ENCODE data around the gene NANOS3.

The NANOS3 gene

DNA sequence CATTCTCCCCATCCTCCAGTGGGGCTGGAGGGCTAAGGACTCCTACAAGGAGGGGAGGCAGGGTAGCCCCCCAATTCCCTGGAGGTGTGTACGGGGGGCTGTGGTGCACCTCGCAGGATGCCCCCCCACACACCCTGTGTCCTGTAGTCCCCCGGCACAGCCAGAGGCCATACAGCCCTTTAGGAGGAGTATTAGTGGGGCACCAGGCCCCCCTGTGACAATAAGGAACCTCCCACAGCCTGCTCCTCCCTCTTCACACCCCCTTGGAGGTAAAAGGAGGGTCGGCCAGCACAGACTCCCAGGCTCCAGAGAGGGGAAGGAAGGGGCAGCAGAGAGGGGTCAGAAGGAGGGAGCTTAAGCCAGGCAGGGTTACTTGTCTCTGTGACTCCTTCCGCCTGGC, at the start of gene NANOS3:
Gene NANOS3, plus strand, starts transcription at position 301 of the 400 bp plus-strand sequence. CDS start 115 bp downstream, outside the sequence.
- no peak for DNase-seq (ENCODE audit: low read depth in 1 of 2, low spot score in 1 of 2)

- no peak for DNase-seq (ENCODE audit: low read depth in 1 of 2, low spot score in 1 of 2)
Measured at GRCh38 chr19:13827656-13828055, 49.3 kb upstream of the NANOS3 start.

DNA sequence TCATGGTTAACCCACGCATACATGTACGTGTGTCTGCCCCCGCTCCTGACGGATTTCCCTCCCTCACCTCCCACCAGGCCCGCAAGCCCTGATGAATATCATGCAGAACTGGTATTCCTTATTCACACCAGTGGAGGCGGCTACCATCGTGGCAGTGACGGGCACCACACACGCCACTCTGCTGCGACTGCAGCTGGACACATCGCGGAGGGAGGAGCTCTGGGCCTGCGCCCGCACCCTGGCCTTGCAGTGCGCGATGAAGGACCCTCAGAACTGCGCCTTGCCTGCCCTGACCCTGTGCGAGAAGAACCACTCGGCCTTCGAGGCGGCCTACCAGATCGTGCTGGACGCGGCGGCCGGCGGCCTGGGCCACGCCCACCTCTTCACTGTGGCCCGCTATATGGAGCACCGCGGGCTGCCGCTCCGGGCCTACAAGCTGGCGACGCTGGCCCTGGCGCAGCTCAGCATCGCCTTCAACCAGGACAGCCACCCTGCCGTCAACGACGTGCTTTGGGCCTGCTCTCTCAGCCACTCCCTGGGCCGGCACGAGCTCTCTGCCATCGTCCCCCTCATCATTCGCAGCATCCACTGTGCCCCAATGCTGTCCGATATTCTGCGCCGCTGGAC, 46.7 kb upstream of the NANOS3 start:
- DNase-seq (ENCODE audit: low read depth in 1 of 2, low spot score in 1 of 2) = no peak

DNA sequence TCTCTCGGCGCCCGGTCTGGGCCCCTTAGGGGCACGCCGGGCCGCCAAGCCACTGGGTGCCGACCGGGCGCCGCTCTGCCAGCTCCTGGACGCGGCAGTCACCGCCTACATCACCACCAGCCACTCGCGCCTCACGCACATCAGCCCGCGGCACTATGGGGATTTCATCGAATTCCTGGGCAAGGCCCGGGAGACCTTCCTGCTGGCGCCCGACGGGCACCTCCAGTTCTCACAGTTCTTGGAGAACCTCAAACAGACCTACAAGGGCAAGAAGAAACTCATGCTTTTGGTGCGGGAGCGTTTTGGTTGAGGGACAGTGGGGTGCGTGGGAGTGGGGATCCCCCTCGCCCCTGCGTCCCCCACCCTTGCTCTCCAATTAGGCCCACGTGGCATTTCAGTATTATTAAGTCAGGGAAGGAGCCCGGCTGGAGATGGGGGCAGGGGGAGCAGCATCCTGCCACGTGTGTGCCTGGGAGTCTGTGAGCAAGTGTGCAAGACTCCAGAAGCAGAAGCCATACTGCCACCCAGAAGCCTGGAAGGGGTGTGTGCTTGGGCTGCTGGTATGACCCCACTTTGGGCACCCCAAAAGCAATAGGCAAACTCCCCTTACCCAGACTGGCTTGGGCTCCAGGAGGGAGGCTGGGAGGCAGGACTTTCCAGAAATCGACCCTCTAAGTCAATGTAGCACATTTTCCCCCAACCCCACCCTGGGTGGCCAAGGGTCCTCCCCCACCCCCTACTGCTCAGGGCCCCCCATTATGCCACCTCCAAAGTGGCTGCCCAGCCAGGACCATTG, 46.0 kb upstream of the NANOS3 start:
- DNase-seq (ENCODE audit: low read depth in 1 of 2, low spot score in 1 of 2) = no peak

GRCh38 chr19:13831537-13832467, 45.1 kb upstream of the NANOS3 start:
- DNase-seq (ENCODE audit: low read depth in 1 of 2, low spot score in 1 of 2) = no peak

DNA sequence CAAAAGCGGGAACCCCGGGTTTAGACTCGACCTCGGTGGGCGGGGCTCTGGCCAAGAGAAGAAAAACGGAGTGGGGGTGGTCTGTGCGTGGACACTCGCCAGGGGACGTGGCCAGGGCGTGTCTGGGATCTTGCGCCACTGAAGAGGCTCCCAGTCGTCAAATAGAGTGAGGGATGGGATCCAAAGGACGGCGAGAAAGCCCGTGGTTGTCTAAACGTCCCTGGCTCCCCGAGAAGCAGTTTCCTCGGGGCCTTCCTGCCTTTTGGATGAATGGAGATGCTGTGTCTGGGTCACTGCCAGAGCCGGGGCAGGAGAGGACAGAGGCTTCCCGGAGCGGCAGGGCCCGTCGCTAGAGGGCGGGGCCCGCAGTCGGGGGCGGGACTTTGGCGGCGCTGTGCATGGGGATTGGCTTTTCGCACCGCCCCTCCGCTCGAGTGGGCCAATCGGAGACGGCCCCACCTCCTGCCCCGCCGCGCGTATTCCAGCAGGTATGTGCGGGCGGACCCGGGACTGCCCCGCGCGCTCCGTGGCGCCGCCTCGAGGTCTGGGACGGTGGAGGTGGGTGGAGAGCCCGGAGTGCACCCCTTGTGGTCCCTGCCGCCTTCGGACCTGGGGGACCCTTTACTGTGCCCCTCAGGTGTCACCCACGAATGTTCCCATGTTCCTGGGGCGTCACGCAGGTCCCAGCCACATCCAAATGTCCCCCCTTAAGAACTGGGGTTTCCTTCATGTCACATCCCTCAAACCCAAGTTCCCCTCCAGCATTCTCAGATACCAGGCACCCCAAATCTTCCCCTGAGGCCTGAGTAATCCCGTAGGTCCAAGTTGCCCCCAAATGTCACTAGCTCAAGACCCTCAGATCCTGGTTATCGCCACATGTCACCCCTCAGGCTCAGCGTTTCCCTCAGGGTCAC, 43.3 kb upstream of the NANOS3 start:
- DNase-seq (ENCODE audit: low read depth in 1 of 2, low spot score in 1 of 2) = peak; percentile 81 to 88

- DNase-seq (ENCODE audit: low read depth in 1 of 2, low spot score in 1 of 2) = no peak
Measured at GRCh38 chr19:13834244-13835069, 42.5 kb upstream of the NANOS3 start.

DNA sequence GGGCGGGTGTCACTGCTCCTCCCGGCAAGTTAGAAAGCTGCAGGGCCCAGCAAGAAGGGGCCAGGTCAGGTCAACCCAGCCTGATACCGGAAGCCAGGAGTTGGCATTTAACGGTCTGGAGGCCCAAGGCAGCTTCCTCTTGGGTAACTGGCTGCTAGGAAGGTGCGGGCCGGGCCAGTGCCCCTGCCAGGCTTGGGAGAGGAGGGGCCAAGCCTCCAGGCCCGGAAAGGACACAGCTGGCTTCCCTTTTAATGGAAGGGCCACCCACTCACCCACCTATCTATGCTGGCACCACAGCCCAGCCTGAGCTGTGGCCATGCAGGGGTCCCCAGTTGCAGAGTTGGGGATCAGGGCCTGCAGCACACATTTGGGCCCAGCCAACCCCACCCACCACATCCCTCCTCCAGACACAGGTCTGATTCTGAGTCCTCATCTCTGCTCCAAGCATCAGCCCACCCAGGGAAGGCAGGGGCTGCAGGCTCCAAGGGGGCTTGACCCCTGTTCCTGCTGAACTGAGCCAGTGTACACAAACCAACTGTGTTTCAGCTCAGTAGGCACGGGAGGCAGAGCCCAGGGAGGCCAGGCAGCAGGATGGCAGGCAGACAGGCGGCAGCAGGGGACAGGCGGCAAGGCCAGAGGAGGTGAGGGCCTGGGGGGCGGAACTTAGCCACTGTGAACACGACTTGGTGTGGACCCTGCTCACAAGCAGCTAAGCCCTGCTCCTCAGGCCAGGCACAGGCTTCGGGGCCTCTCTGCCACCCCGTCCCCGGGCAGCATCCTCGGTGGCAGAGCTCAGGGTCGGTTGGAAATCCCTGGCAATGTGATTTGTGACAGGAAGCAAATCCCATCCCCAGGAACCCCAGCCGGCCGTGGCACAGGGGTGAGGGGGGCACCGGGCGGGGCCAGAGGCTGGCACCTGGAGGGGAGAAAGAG, 40.9 kb upstream of the NANOS3 start:
- no peak for DNase-seq (ENCODE audit: low read depth in 1 of 2, low spot score in 1 of 2)

- no peak for DNase-seq (ENCODE audit: low read depth in 1 of 2, low spot score in 1 of 2)
Measured at GRCh38 chr19:13838435-13839129, 38.4 kb upstream of the NANOS3 start.

GRCh38 chr19:13839130-13839937, 37.6 kb upstream of the NANOS3 start:
- DNase-seq (ENCODE audit: low read depth in 1 of 2, low spot score in 1 of 2) = peak in 1 of 2 donors; percentile 78

DNA sequence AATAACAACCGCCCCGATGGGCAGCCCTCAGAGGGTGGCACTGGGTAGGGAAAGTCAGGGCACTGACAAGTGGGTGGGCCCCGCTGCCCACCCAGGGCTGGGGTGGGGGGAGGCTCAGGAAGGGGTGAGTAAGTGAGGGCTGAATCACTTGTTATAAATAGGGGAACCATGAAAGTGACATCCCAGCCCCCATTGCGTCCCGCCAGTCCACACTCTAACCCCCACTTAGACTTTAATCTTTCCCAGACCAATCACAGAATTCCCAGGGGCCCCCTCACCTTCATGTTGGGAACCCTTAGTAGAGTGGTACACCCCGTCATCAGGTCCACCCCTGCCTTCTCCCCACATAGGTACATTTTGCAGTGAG, 37.0 kb upstream of the NANOS3 start:
- no peak for DNase-seq (ENCODE audit: low read depth in 1 of 2, low spot score in 1 of 2)

GRCh38 chr19:13840305-13841085, 36.4 kb upstream of the NANOS3 start:
- no peak for DNase-seq (ENCODE audit: low read depth in 1 of 2, low spot score in 1 of 2)

- no peak for DNase-seq (ENCODE audit: low read depth in 1 of 2, low spot score in 1 of 2)
Measured at GRCh38 chr19:13841086-13841961, 35.6 kb upstream of the NANOS3 start.

GRCh38 chr19:13841962-13842290, 35.0 kb upstream of the NANOS3 start:
- no peak for DNase-seq (ENCODE audit: low read depth in 1 of 2, low spot score in 1 of 2)

- DNase-seq (ENCODE audit: low read depth in 1 of 2, low spot score in 1 of 2) = peak in 1 of 2 donors; percentile 56
Measured at GRCh38 chr19:13842291-13843103, 34.4 kb upstream of the NANOS3 start.

Measured in activated T-helper 1 cell treated with anti-CD3 and anti-CD28 coated beads, Interleukin-2, amount 50 U/mL, for 16 hours (primary cell).